Subcutaneous abdominal adipose tissue (tissue), 5 donors: Measurements from ENCODE around the gene TNFRSF4.

Experiments
- H3K27ac ChIP-seq: one replicate; pipeline ENCODE4 v1.7.0; 2013; ENCODE audit warnings: low read depth, mild to moderate bottlenecking, inconsistent platforms, low read length, moderate library complexity
- H3K27me3 ChIP-seq, 5 donors: one replicate each; pipeline ENCODE4 v1.7.0; 2013; ENCODE audit warnings: low read length in 5 of 5, inconsistent platforms in 1 of 5; ENCODE audit not compliant: control insufficient read depth in 5 of 5, insufficient read depth in 4 of 5
- H3K36me3 ChIP-seq, 5 donors: one replicate each; pipeline ENCODE4 v1.7.0; 2013; ENCODE audit warnings: low read length in 5 of 5; ENCODE audit not compliant: control insufficient read depth in 5 of 5, insufficient read depth in 5 of 5
- H3K4me1 ChIP-seq, 5 donors: one replicate each; pipeline ENCODE4 v1.7.0; 2013; ENCODE audit warnings: low read length in 5 of 5, mild to moderate bottlenecking in 3 of 5, moderate library complexity in 1 of 5; ENCODE audit not compliant: control insufficient read depth in 5 of 5, insufficient read depth in 5 of 5
- H3K4me3 ChIP-seq, 5 donors: one replicate each; pipeline ENCODE4 v1.7.0; 2013; ENCODE audit warnings: low read length in 5 of 5, low read depth in 1 of 5
- H3K9ac ChIP-seq, 5 donors: one replicate each; pipeline ENCODE4 v1.7.0; 2013; ENCODE audit warnings: low read length in 5 of 5, mild to moderate bottlenecking in 4 of 5, moderate library complexity in 3 of 5
- H3K9me3 ChIP-seq, 5 donors: one replicate each; pipeline ENCODE4 v1.7.0; 2013; ENCODE audit warnings: low read length in 5 of 5; ENCODE audit not compliant: control insufficient read depth in 5 of 5
- donor health status: healthy.
- donor health status: healthy.
- donor health status: healthy.
- donor health status: healthy.
- donor health status: healthy.

Gene TNFRSF4

DNA sequence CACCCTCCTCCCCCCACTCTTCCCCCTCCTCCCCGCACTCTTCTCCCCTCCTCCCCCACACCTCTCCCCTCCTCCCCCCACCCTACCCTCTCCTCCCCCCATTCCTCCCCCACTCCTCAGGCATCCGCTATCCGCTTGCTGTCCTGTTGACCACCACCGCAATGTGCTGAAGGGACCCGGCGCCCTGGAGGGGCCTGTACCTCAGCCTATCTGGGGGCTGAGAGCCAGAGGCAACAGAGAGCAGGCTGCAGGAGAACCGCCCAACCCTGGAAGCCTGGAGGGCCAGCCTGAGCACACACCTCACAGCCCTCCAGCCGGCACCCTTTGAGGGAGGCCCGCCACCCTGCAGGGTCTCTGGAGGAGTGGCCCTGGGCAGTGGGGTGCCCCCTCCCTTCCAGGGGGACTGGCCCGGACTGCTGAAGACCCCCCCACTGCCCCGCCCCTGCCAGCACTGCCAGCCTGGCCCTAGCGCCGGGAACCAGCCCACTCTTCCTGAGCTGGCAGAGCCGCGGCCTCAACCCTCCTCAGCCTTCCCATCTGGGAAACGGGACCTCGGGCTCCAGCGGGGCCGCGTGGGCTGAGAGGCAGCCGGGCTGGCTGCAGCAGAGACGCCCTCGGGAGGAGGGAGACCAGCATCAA is 31.3 kb upstream of the TNFRSF4 start:
- H3K4me3 ChIP-seq: no peak overlapping the region
- no peaks in the 10 kb centered on the region for H3K9me3 ChIP-seq
- H3K4me1 ChIP-seq: peaks cover 0 to 12% (median 0%) of the 10 kb centered on the region in 5 donors
- no peaks in the 10 kb centered on the region for H3K36me3 ChIP-seq
- no peak overlapping the region for H3K27ac ChIP-seq
- peaks cover 21 to 41% (median 28%) of the 10 kb centered on the region in 5 donors for H3K27me3 ChIP-seq
- H3K9ac ChIP-seq: no peak overlapping the region

DNA sequence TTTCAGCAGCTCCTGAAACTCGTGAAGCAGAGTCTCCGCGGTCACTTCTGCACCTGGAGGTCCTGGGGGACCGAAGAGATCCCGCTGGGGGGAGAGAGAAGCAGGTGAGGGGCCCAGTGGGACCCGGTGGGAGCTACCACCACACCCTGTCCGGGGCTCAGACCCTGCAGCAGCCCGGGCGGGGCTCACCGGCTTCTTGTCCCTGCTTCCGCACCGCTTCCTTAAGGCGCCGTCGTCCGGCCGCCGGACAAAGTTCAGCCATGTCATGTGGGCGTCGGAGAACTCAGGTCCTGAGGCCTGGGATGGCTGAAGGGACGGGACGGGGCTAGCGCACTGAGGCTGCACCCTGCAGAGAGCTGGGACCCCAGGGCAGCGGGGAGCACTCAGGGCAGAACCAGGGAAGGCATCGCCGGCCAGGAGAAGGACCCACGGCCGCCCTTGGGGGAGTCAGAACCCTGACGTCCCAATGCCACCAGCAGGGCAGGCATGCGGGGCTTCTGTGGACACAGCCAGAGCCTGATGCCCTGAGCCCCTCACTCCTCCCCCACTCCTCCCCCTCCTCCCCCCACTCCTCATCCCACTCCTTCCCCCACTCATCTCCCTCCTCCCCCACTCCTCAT is 30.3 kb upstream of the TNFRSF4 start:
- H3K4me3 ChIP-seq: peak overlapping the region in 3 of 5 donors; percentile 22 to 37 (median 31)
- H3K9me3 ChIP-seq: no peaks in the 10 kb centered on the region
- no peaks in the 10 kb centered on the region for H3K36me3 ChIP-seq
- no peak overlapping the region for H3K27ac ChIP-seq
- no peak overlapping the region for H3K9ac ChIP-seq
- peaks cover 0 to 12% (median 0%) of the 10 kb centered on the region in 5 donors for H3K4me1 ChIP-seq
- peaks cover 31 to 47% (median 37%) of the 10 kb centered on the region in 5 donors for H3K27me3 ChIP-seq

DNA sequence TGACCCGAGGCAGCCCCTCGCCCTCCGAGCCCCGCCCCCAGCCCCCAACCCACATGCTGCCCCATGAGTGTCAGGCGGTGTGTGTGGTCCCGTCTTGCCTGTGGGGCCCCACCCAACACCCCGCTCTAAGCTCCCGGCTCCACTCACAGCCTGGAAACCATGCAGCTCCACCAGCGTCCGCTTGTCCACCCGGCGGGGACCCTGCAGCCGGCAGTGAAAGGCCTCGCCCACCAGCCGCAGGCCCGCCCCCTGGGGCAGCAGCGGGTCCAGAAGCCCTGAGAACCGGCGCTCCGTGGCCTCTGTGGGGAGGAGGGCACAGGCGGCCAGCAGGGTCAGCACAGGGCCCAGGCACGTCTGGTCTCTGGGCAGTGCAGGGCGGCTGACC is 29.8 kb upstream of the TNFRSF4 start:
- Histone ChIP-seq H3K27ac (no peak overlapping the region), H3K4me1 (peaks cover 0 to 12% (median 0%) of the 10 kb centered on the region in 5 donors), H3K36me3 (no peaks in the 10 kb centered on the region), H3K27me3 (peaks cover 36 to 52% (median 41%) of the 10 kb centered on the region in 5 donors), H3K9ac (no peak overlapping the region), H3K4me3 (peak overlapping the region in 3 of 5 donors; percentile 22 to 37 (median 31)), H3K9me3 (no peaks in the 10 kb centered on the region)

DNA sequence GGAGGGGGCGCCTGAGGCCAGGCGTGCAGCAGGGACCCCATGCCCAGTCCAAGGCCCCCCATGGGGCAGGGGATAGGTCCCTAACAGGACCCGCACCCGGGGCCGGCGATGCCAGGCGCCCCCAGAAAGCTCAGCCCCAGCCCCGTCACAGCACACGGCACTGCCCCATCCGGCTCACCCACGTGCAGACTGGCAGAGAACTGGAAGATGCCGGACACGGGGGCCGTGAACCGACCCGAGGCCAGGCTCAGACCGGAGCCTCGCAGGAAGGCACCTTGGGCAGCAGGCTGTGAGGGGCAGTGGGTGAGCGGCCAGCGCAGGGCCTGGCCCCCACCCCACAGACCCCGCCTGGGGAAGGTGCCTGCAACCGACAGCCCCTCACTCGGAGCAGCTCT is 29.3 kb upstream of the TNFRSF4 start:
- Histone ChIP-seq H3K36me3 (no peaks in the 10 kb centered on the region), H3K9me3 (no peaks in the 10 kb centered on the region), H3K4me3 (no peak overlapping the region), H3K4me1 (peaks cover 0 to 12% (median 0%) of the 10 kb centered on the region in 5 donors), H3K9ac (no peak overlapping the region), H3K27me3 (peaks cover 41 to 56% (median 46%) of the 10 kb centered on the region in 5 donors), H3K27ac (no peak overlapping the region)

- Histone ChIP-seq H3K27ac (no peak overlapping the region), H3K4me1 (peaks cover 0 to 12% (median 0%) of the 10 kb centered on the region in 5 donors), H3K27me3 (peaks cover 44 to 57% (median 47%) of the 10 kb centered on the region in 5 donors), H3K36me3 (no peaks in the 10 kb centered on the region), H3K9ac (no peak overlapping the region), H3K4me3 (no peak overlapping the region), H3K9me3 (no peaks in the 10 kb centered on the region)
These were observed 28.7 kb upstream of the TNFRSF4 start for GRCh38 chr1:1242461-1243265.

GRCh38 chr1:1241588-1242219 is 27.8 kb upstream of the TNFRSF4 start:
- Histone ChIP-seq H3K4me1 (peaks cover 0 to 16% (median 9%) of the 10 kb centered on the region in 5 donors), H3K4me3 (no peak overlapping the region), H3K36me3 (no peaks in the 10 kb centered on the region), H3K9me3 (no peaks in the 10 kb centered on the region), H3K27ac (no peak overlapping the region), H3K27me3 (peaks cover 40 to 58% (median 47%) of the 10 kb centered on the region in 5 donors), H3K9ac (no peak overlapping the region)

DNA sequence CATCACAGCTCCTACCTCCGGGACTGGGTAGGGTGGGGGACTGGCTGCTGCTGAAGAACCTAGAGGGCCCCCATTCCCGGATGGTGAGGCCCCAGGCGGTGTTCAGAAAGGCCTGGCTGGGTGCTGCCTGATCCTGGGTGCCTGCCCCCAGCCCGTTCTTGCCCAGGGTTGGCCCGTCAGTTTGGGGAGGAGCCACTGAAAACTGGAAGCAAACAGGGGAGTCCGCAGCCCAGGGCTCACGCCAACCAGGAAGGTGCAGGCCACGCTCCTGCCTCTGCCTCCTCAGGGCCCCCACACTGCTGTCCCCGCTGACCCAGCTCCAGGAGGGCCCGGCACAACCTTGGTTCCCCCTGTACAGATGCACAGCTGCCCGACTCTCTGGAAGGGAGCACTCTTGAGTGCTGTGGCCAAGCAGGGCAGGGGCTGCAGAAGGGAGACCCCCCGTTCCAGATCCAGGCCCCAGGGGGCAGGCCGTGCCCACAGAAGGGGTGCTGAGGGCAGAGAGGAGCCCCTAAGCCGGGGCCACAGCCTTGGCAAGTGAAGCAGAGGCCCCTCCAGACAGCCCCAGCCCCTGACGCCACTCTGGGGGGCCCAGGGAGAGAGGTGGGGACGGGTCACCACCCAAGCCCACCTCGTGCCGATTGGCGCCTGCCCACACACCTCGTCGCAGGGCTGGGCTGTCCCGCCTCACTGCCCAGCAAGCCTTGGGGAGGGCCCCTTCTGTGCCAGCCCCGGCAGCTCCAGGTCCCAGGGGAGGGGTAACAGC is 27.1 kb upstream of the TNFRSF4 start:
- Histone ChIP-seq H3K9me3 (no peaks in the 10 kb centered on the region), H3K27me3 (peaks cover 37 to 59% (median 42%) of the 10 kb centered on the region in 5 donors), H3K4me3 (no peak overlapping the region), H3K4me1 (peaks cover 0 to 12% (median 10%) of the 10 kb centered on the region in 5 donors), H3K9ac (no peak overlapping the region), H3K36me3 (no peaks in the 10 kb centered on the region), H3K27ac (no peak overlapping the region)

GRCh38 chr1:1240348-1240732 is 26.4 kb upstream of the TNFRSF4 start:
- Histone ChIP-seq H3K36me3 (peaks cover 0 to under 1% (median 0%) of the 10 kb centered on the region in 5 donors), H3K9ac (no peak overlapping the region), H3K4me3 (no peak overlapping the region), H3K9me3 (no peaks in the 10 kb centered on the region), H3K27ac (no peak overlapping the region), H3K4me1 (peaks cover 0 to 12% (median 10%) of the 10 kb centered on the region in 5 donors), H3K27me3 (peaks cover 31 to 52% (median 36%) of the 10 kb centered on the region in 5 donors)

DNA sequence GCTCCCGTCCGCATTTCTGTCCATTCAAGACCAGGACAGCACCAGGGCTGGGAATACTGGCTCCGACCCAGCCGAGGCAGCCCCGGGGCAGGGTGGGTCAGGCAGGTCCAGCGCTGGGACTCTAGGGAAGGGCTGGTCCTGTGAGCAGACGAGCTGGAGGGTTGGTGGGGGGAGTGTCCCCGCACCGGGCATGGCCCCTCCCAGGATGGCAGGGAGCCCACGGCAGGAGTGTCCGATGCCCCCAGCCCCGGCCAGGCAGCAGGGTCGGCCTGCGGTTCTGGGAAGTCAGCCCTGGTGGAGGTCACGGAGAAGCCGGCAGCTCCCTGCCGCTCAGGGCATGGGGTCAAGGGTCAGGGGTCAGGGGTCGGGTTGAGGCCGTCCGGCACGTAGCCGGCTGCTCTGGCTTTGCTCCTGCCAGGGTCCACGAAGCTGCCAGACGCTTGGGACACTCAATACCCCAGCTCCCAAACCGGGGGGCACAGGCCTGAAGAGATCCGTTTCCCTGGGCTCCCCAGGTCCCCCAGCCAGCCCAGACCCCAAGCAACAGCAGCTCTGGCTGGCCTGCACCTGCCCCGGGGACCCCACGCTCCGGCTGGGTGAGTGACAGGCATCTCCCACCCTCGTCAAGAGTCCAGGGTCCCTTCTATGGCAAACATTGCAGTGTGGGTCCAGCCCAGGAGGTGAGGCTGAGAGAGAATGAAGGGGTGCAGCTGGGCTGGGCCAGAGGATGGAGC is 25.8 kb upstream of the TNFRSF4 start:
- Histone ChIP-seq H3K4me1 (peaks cover 0 to 12% (median 10%) of the 10 kb centered on the region in 5 donors), H3K9me3 (no peaks in the 10 kb centered on the region), H3K9ac (no peak overlapping the region), H3K27me3 (peaks cover 30 to 51% (median 36%) of the 10 kb centered on the region in 5 donors), H3K4me3 (no peak overlapping the region), H3K27ac (no peak overlapping the region), H3K36me3 (peaks cover 0 to 5% (median 0%) of the 10 kb centered on the region in 5 donors)
